ENCODE data around the gene ODF2. TPM values are rescaled to one million over a fixed set of nuclear protein-coding genes. Genes with fewer than 3 reads are reported as not detected.

The ODF2 gene
- total and polyA plus RNA-seq, 2 of the 8 experiments (the other 6 are each of a cell fraction or from before 2014, with no cell fraction given), result 5.6 to 17.9 TPM

DNA sequence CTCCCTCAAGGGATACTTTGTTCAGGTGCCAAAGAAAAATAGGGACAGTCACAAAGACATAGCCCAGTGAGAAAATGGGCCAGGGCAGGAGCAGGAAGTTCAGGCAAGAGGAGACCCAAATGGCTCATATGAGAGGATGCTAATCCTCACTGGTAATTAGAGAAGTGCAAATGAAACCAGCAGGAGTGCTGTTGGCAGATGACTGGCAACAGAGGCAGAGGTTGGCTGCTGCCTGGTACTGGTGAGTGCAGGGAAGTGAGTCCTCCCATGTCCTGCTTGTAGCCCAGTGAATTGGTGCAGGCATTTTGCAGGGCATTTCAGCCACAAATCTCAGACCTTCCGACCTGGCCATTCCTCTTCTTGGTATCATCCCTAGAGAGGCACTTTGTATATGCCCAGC lies 23.5 kb downstream of the ODF2 start:
- 71% methylated on average over 1 of the region's 1 CpG; no CpG with 5 or more reads in 1 of the 2 experiments for WGBS, 2 experiments (ENCODE audit: extremely low coverage in 1 of 2, insufficient coverage in 1 of 2, insufficient read length in 1 of 2, insufficient replicate concordance in 2 of 2, low coverage in 1 of 2, low lambda C conversion rate in 2 of 2, missing lambda C conversion rate in 1 of 2)
- no peaks in the 10 kb centered on the region for H3K9me3 ChIP-seq (ENCODE audit: insufficient read depth in 2 of 2, low read depth in 1 of 2, low read length in 1 of 2)

More for the DNA sequence above, 23.5 kb downstream of the ODF2 start:
- Histone ChIP-seq H3K27ac (ENCODE audit: low read depth, low read length) (no peak overlapping the region), H3K79me2 (ENCODE audit: control insufficient read depth in 1 of 2, insufficient read depth in 2 of 2, low read length in 2 of 2) (no peaks in the 10 kb centered on the region), H4K20me1 (replicated peaks in 1 of 2; ENCODE audit: control insufficient read depth in 1 of 2, insufficient read depth in 2 of 2, low read length in 2 of 2) (peaks cover 0 to 2% of the 10 kb centered on the region in 2 experiments), H3K4me2 (ENCODE audit: insufficient read depth in 1 of 2, low read depth in 2 of 2, low read length in 2 of 2) (no peak overlapping the region), H2BK12ac (ENCODE audit: low read depth, low read length) (no peak overlapping the region), H3K4ac (replicated peaks; ENCODE audit: insufficient read length, low read depth, low read length) (no peak overlapping the region), H2AFZ (ENCODE audit: low read length) (no peak overlapping the region), H3K79me1 (ENCODE audit: low read depth, low read length) (no peaks in the 10 kb centered on the region), H3K9ac (replicated peaks in 1 of 4; ENCODE audit: extremely low read depth in 1 of 4, low read depth in 3 of 4, low read length in 3 of 4) (no peak overlapping the region), H3K14ac (ENCODE audit: insufficient read length) (no peak overlapping the region), H2BK20ac (ENCODE audit: low read length) (no peak overlapping the region), H4K91ac (replicated peaks; ENCODE audit: insufficient read length, low read length) (no peak overlapping the region), H3K27me3 (replicated peaks in 1 of 4; ENCODE audit: control insufficient read depth in 3 of 4, extremely low read depth in 1 of 4, insufficient read depth in 3 of 4, low read length in 3 of 4) (no peaks in the 10 kb centered on the region), H3K4me3 (ENCODE audit: extremely low read depth in 1 of 4, insufficient read depth in 2 of 4, low read depth in 3 of 4, low read length in 4 of 4) (no peak overlapping the region), H2AK5ac (ENCODE audit: low read depth, low read length) (no peak overlapping the region), H3K36me3 (ENCODE audit: control insufficient read depth in 2 of 4, insufficient read depth in 4 of 4, low read length in 3 of 4) (peaks cover 0 to 3% (median 0%) of the 10 kb centered on the region in 4 experiments; a peak in 1 of 8 replicates), H3K56ac (replicated peaks; ENCODE audit: insufficient read length, low read depth, low read length) (no peak overlapping the region), H3K18ac (ENCODE audit: extremely low read depth, low read length) (no peak overlapping the region), H3K23me2 (ENCODE audit: low read depth, low read length) (no peaks in the 10 kb centered on the region), H4K8ac (ENCODE audit: extremely low read depth, insufficient read depth, low read length) (no peak overlapping the region), H2BK5ac (ENCODE audit: low read depth, low read length) (no peak overlapping the region; the same call in 1 of the 2 replicates), H2BK120ac (replicated peaks; ENCODE audit: low read depth, low read length) (no peak overlapping the region), H2BK15ac (ENCODE audit: low read length) (no peak overlapping the region), H3K23ac (ENCODE audit: insufficient read length) (no peak overlapping the region), H3K4me1 (replicated peaks in 1 of 4; ENCODE audit: control insufficient read depth in 3 of 4, insufficient read depth in 4 of 4, low read length in 3 of 4) (no peaks in the 10 kb centered on the region), H4K5ac (ENCODE audit: insufficient read length, low read depth, low read length) (no peak overlapping the region)
- DNase-seq (ENCODE audit: low read depth in 1 of 2, low spot score in 2 of 2), result no peak
- TF ChIP-seq RAD21 (IDR thresholded peaks at IDR 0.05 in 1 of 2, conservative IDR thresholded peaks at IDR 0.05 in 1 of 2; ENCODE audit: low read depth in 2 of 2, low read length in 2 of 2), result no peak
- no peak for TF ChIP-seq HDAC6 (IDR thresholded peaks at IDR 0.05; ENCODE audit: low read depth, low read length)
- peak in 1 of 3 experiments; percentile 2; a peak in 1 of 4 replicates for TF ChIP-seq CTCF (IDR thresholded peaks at IDR 0.05; ENCODE audit: control extremely low read depth in 1 of 3, insufficient read depth in 1 of 3, low read depth in 1 of 3, low read length in 3 of 3)
- TF ChIP-seq PHF8 (conservative IDR thresholded peaks at IDR 0.05; ENCODE audit: low read depth, low read length), result no peak
- no peak for TF ChIP-seq TCF12 (IDR thresholded peaks at IDR 0.05; ENCODE audit: low read depth, low read length)
- TF ChIP-seq, protein P1, sequence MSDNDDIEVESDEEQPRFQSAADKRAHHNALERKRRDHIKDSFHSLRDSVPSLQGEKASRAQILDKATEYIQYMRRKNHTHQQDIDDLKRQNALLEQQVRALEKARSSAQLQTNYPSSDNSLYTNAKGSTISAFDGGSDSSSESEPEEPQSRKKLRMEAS (IDR thresholded peaks at IDR 0.05), result no peak
- no peak for TF ChIP-seq POLR2AphosphoS5 (IDR thresholded peaks at IDR 0.05; ENCODE audit: low read depth, low read length)
- no peak for FAIRE-seq
- CTCF ChIA-PET (ENCODE audit: partially characterized antibody), result no interaction called here
- POLR2A ChIA-PET (ENCODE audit: partially characterized antibody), result interaction anchor here (1.8 kb wide), 1 partner anchor 21 kb away, joined by 4 read pairs; no protein-coding TSS in a partner anchor

All from H1 (cell line).